ENCODE results near the gene RAP1GAP2.

DNA sequence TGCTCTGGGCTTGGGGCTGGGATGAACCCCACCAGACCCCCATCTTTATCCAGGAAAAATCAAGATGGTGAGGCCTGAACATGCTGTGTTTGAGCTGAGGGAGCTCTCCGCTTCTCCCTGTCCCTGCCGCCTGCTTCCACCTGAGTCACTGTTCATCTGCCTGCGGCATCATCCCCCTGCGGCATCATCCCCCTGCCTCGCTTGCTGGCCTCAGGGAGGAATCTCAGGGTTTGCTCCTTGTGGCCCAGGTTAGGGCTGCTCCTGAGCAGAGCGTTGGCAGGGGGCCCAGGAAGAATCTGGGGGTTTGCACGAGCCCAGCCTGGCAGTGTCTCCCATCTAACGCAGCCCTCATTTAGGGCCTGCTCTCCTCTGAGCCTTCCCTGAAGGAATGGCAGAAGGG, 11.4 kb upstream of the RAP1GAP2 start:
- TF ChIP-seq, protein P1, sequence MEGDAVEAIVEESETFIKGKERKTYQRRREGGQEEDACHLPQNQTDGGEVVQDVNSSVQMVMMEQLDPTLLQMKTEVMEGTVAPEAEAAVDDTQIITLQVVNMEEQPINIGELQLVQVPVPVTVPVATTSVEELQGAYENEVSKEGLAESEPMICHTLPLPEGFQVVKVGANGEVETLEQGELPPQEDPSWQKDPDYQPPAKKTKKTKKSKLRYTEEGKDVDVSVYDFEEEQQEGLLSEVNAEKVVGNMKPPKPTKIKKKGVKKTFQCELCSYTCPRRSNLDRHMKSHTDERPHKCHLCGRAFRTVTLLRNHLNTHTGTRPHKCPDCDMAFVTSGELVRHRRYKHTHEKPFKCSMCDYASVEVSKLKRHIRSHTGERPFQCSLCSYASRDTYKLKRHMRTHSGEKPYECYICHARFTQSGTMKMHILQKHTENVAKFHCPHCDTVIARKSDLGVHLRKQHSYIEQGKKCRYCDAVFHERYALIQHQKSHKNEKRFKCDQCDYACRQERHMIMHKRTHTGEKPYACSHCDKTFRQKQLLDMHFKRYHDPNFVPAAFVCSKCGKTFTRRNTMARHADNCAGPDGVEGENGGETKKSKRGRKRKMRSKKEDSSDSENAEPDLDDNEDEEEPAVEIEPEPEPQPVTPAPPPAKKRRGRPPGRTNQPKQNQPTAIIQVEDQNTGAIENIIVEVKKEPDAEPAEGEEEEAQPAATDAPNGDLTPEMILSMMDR (IDR thresholded peaks at IDR 0.05; ENCODE audit: insufficient read depth, low read depth, low read length), result no peak
- no peak for TF ChIP-seq EZH2 (IDR thresholded peaks at IDR 0.05; ENCODE audit: insufficient read depth, low read length)
